ENCODE data around the gene MAST2.
"Not testable (repeated sequence)": the region's sequence is repeated elsewhere in the genome, so short reads cannot be mapped to it uniquely, and the experiment has no call there.

Gene MAST2

DNA sequence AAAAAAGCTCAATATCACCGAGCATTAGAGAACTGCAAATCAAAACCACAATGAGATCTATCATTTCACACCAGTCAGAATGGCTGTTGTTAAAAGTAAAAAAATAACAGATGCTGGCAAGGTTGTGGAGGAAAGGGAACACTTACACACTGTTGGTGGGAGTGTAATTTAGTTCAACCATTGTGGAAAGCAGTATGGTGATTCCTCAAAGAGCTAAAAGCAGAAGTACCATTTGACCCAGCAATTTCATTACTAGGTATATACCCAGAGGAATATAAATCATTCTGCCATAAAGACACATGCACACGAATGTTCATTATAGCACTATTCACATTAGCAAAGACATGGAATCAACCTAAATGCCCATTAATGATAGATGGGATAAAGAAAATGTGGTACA, 146.1 kb downstream of the MAST2 start:
- not testable (repeated sequence) for DNase-seq

- no peak for DNase-seq
Observed at GRCh38 chr1:45952072-45952471, 148.7 kb downstream of the MAST2 start.

DNA sequence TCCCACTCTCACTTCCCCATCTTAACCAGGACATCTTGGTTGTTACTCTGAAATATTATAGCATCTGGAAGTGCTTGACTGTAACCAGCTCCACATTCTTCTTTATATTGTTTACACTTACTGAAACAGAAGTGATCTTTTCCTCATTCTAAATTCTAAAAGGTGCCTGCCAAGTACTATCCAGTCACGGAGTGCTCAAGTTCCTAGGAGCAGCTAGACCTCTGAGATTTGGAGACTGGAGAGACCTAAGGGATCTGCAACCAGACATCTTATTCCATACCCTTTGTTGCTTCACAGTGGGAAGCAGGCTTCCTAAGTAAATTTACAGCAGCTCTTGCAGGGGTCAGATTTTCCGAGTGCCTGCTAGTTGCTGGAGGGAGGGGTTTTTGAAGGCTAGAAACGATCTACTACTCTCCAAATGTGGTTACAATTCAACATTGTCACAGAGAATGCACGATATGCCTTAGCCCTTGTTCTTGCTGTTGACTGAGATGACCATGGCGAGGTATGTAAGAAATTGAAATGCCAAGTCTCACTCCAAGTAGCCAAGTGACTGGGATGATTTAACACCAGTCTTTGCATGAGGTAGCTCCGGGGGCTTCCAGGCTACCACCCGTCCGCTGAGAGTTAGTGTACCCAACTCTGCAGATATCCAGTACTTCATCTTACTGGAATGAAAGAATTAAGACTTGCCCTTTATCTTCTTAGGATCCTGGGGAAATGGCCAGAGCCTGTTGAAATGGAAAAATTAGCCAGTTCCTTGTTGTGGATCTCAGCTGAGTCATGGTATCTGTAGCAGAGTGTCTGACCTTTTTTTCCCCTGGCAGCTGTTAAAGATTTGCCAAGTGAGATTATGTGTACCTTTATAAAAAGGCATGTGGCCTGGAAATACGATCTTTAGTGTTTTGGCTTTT, 150.8 kb downstream of the MAST2 start:
- no peak for DNase-seq

DNA sequence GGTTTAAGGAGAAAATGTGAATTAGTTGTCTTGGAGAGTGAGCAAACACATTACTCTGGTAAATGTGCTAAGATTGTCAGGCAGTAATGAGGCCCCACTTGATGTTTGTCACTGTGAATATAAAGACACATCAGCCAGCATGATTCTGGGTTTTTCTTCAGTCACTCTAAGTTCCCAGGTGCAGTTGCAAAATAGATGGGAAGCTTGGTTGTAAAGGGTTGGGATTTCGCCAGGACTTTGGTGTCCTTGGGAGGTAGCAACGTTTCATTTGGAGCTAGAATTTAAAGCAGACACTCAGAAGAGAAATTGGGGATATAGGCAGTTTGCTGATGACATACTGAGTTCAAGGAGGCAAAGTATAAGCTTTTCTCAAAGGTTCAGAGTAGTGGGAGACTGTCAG, 154.3 kb downstream of the MAST2 start:
- DNase-seq = no peak

GRCh38 chr1:45958317-45958716, 154.9 kb downstream of the MAST2 start:
- DNase-seq = no peak

DNA sequence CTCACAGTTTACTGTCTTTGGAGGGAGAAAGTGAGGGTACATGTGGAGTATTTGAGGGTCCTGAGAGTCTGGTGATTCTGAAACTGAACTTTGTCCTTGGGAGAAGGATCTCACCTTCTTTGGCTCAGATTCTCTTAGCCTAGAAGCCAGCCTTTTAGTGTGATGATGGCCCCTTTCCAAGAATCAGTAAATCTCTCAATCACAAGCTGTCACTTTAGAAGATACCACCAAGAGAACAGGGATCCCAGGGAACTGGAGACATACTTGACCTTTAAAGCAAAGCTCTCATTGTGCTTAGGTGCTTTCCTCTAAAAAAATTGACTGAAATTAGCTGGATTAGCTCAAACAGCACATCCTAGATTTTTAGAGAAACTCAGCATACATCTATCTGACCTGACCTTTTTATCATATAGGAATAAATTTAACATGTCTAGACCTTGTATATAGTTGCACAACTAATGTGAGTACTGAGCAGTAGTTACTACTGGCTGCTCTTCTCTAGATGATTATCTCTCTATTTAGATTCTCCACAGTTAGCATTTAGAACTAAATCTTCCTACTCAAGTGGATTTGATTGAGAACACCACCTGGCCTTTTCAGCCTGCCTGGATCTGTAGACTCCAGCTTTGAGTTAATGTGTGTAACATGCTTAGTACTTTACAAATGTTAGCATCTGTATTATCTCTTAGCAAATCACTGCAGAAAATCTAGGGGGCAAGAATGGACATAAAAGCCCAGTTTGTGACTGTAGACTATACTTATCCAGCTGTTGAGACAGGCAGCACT, 157.7 kb downstream of the MAST2 start:
- no peak for DNase-seq

DNA sequence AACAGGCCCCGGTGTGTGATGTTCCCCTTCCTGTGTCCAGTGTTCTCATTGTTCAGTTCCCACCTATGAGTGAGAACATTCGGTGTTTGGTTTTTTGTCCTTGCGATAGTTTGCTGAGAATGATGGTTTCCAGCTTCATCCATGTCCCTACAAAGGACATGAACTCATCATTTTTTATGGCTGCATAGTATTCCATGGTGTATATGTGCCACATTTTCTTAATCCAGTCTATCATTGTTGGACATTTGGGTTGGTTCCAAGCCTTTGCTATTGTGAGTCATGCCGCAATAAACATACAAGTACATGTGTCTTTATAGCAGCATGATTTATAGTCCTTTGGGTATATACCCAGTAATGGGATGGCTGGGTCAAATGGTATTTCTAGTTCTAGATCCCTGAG, 158.5 kb downstream of the MAST2 start:
- not testable (repeated sequence) for DNase-seq

GRCh38 chr1:45968941-45969666, 165.7 kb downstream of the MAST2 start:
- DNase-seq = no peak

DNA sequence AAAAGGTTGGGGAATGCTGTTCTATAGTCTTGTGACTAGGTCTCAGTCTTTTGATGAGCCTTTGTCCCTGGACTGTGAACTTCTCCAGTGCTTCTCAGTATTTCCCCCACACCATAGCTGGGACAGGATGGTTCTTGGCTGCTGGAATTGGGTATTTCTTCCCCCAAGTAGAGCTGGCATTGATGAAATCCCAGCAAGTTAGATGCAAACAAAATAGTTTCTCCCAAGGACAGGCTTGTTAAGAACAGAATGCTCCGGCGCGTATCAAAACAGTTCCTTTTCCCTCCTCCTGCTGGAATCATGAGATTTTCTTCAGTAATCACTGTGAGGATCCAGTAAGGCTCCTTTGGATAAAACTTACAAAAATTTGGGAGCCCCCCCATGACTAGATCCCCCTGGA, 166.5 kb downstream of the MAST2 start:
- no peak for DNase-seq

GRCh38 chr1:45971335-45971734, 167.9 kb downstream of the MAST2 start:
- DNase-seq = no peak

- no peak for DNase-seq
Observed at GRCh38 chr1:45971922-45972531, 168.6 kb downstream of the MAST2 start.

DNA sequence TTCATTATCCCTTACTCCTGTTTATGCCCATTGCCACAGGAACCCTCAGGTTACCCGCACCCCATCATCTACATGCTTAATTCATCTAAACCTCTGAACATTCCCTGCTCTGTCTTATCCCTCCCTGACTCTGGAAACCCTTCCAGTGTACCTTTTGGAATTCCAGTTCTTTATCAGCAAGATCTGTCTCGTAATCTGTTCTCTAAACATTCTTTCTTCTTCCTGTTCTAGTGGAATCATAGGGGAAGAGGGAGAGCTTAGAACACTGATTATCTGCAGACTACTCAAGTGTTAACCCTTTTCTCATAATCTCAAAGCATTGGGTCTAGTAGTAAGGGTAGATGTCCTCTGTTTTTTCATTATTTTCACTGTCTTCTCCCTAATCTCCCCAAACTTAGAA, 169.2 kb downstream of the MAST2 start:
- no peak for DNase-seq

DNA sequence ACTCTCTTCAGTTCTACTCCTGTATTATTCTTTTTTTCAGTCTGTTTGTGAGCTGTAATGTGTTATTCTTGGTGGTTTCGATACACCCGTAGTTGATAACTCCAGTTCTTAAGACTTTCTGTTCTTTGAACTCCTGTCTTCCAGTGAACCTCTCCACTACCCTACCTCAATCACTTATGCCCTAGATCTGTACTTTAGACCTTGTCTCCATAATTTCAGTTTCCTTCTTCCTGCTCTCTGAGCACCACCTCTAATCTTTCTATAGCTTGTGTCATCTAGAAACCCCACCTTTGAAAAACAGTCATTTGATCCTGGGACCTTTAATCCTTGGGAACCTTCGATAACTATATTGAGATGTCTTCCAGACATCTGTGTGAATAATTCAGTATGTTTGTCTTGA, 169.7 kb downstream of the MAST2 start:
- no peak for DNase-seq

DNA sequence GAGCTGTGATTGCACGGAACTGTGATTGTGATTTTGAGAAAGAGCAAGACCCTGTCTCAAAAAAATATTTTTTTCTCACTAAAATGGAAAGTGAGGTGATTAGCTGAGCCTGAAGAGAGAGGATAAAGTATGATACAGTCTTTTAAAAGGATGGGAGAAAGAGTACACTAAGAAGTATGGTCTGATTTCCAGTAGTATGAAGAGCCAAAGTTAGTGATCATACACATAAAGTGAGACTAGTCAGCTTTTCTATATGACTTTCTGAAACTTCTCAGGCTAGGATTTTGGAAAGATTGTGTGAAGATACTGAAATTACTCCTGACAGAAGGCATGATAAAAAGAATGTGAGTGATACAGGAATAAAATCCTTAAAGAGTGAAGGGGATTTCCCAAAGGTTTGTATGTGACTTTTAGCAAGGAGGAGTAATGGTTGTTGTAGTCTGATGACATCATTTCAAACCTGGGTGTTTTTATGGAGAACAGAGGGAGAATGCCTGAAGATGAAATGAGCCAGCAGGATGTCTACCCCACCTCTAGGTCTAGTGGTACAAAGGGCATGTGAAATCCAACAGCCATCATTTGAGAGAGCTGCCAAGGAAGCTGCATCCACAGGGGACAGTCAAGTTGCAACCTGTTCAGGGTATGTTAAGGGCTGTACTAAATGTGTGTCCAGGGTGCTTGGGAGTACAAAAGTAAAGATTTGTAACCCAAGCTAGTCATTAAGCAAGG, 171.3 kb downstream of the MAST2 start:
- no peak for DNase-seq

GRCh38 chr1:45976623-45977022, 173.2 kb downstream of the MAST2 start:
- DNase-seq = no peak

DNA sequence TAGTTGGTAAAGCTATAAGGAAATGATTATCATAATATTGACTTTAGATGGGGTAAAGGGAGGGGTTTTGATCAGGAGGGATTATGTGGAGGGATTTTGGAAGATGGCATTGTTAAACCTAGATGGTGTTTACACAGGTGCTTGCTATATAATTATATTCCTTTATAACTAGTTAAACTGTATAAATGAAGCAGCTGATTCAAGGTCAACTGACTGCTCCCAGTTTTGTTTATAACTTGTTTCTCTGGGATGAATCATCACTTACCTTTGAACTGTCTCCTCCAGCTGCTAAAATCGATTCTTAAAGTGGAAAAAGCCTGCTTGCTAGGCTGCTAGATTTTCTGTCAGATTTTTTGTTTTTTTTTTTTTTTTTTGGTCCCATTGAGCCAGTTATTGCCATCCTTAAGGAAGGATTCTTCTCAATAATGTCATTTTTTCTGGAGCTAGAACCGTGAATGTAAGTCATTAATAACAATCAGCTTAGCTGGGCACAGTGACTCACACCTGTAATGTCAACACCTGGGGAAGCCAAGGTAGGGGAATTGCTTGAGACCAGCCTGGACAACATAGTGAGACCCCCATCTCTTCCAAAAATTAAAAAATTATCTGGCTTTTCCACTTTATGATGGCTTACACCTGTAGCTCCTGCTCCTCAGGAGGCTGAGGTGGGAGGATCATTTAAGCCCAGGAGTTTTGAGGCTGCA, 175.8 kb downstream of the MAST2 start:
- no peak for DNase-seq

- DNase-seq = no peak
Observed at GRCh38 chr1:45979778-45980176, 176.4 kb downstream of the MAST2 start.

DNA sequence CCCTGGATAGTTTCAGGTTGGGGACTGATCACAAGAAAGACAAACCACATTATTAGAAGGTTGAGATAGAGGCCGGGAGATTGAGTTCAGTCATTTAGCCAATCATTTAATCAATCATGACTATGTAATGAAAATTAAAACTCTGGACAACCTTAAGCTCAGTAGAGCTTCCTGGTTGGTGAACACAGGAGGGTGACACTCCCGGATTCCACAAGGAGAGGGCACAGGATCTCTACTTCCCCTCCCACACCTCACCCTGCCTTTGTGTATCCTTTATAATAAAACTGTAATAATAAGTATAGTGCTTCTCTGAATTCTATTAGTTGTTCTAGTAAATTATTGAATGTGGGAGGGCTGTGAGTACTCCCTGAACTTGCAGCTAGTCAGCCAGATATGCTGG, 178.9 kb downstream of the MAST2 start:
- no peak for DNase-seq

- DNase-seq = no peak
Observed at GRCh38 chr1:45983967-45984366, 180.6 kb downstream of the MAST2 start.

GRCh38 chr1:45987204-45987603, 183.8 kb downstream of the MAST2 start:
- DNase-seq = no peak

GRCh38 chr1:45989249-45989648, 185.8 kb downstream of the MAST2 start:
- no peak for DNase-seq

DNA sequence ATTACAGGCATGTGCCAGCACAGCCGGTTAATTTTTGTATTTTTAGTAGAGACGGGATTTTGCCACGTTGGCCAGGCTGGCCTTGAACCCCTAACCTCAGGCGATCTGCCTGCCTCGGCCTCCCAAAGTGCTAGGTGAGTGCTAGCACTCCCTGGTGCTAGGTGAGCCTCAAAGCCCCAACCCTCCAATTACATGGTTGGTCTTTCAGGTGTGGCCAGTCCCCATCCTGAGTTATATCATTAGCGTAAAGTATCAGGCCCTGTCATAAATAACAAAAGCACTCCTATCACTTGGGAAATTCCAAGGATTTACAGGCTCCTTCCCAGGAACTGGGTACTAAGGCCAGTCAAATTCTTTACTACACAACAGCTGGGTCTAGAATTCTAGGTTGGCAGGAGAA, 191.0 kb downstream of the MAST2 start:
- no peak for DNase-seq
